AG09319 (cell line): Measurements from ENCODE around the gene XPO4.

Experiments used
- DNase-seq: peaks from one replicate; pipeline ENCODE4 v3.0.0-alpha.2; 2010; ENCODE audit warnings: low read depth; ENCODE audit errors: extremely low read depth
- CTCF ChIP-seq: IDR thresholded peaks from 2 replicates; pipeline ENCODE4 v1.5.1; 2011; ENCODE audit warnings: low read depth, mild to moderate bottlenecking, inconsistent platforms, low read length, moderate library complexity

Gene XPO4

GRCh38 chr13:20826301-20826700 is 76.2 kb downstream of the XPO4 start:
- no peak for DNase-seq
- no peak for TF ChIP-seq CTCF

GRCh38 chr13:20825477-20825875 is 77.1 kb downstream of the XPO4 start:
- no peak for DNase-seq
- no peak for TF ChIP-seq CTCF

- TF ChIP-seq CTCF, result no peak
- DNase-seq, result no peak
Observed at GRCh38 chr13:20824762-20825476, 77.6 kb downstream of the XPO4 start.

GRCh38 chr13:20823071-20823470 is 79.5 kb downstream of the XPO4 start:
- TF ChIP-seq CTCF, result no peak
- DNase-seq, result no peak

- TF ChIP-seq CTCF, result no peak
- no peak for DNase-seq
Observed at GRCh38 chr13:20822406-20822805, 80.1 kb downstream of the XPO4 start.

- no peak for TF ChIP-seq CTCF
- DNase-seq, result no peak
Observed at GRCh38 chr13:20819715-20820114, 82.8 kb downstream of the XPO4 start.

GRCh38 chr13:20815464-20815863 is 87.1 kb downstream of the XPO4 start:
- TF ChIP-seq CTCF, result no peak
- no peak for DNase-seq
